ENCODE measurements around the gene PNPLA7.
"Not testable (repeated sequence)": the region's sequence is repeated elsewhere in the genome, so short reads cannot be mapped to it uniquely, and the experiment has no call there.

Gene PNPLA7

GRCh38 chr9:137452761-137453642 is 97.2 kb downstream of the PNPLA7 start:
- in situ Hi-C loops (cut with HindIII; ENCODE audit: low sequenced_read_pairs) = no loop called here

GRCh38 chr9:137452006-137452760 is 98.0 kb downstream of the PNPLA7 start:
- in situ Hi-C loops (cut with HindIII; ENCODE audit: low sequenced_read_pairs) = no loop called here

GRCh38 chr9:137451264-137452005 is 98.8 kb downstream of the PNPLA7 start:
- in situ Hi-C loops (cut with HindIII; ENCODE audit: low sequenced_read_pairs) = not testable (repeated sequence)

GRCh38 chr9:137450539-137451222 is 99.5 kb downstream of the PNPLA7 start:
- in situ Hi-C loops (cut with HindIII; ENCODE audit: low sequenced_read_pairs) = not testable (repeated sequence)

GRCh38 chr9:137449931-137450538 is 100.2 kb downstream of the PNPLA7 start:
- in situ Hi-C loops (cut with HindIII; ENCODE audit: low sequenced_read_pairs) = no loop called here

- in situ Hi-C loops (cut with HindIII; ENCODE audit: low sequenced_read_pairs) = no loop called here
These were observed 100.9 kb downstream of the PNPLA7 start for GRCh38 chr9:137449081-137449844.

- in situ Hi-C loops (cut with HindIII; ENCODE audit: low sequenced_read_pairs) = no loop called here
These were observed 101.6 kb downstream of the PNPLA7 start for GRCh38 chr9:137448602-137448962.

- in situ Hi-C loops (cut with HindIII; ENCODE audit: low sequenced_read_pairs) = no loop called here
These were observed 102.2 kb downstream of the PNPLA7 start for GRCh38 chr9:137447722-137448601.

GRCh38 chr9:137446851-137447471 is 103.2 kb downstream of the PNPLA7 start:
- in situ Hi-C loops (cut with HindIII; ENCODE audit: low sequenced_read_pairs) = no loop called here

GRCh38 chr9:137445930-137446431 is 104.2 kb downstream of the PNPLA7 start:
- in situ Hi-C loops (cut with HindIII; ENCODE audit: low sequenced_read_pairs) = no loop called here

GRCh38 chr9:137445275-137445807 is 104.9 kb downstream of the PNPLA7 start:
- in situ Hi-C loops (cut with HindIII; ENCODE audit: low sequenced_read_pairs) = no loop called here

GRCh38 chr9:137444106-137444790 is 106.0 kb downstream of the PNPLA7 start:
- in situ Hi-C loops (cut with HindIII; ENCODE audit: low sequenced_read_pairs) = no loop called here

- in situ Hi-C loops (cut with HindIII; ENCODE audit: low sequenced_read_pairs) = no loop called here
These were observed 108.3 kb downstream of the PNPLA7 start for GRCh38 chr9:137441935-137442321.

GRCh38 chr9:137441289-137441934 is 108.8 kb downstream of the PNPLA7 start, which contains the start of gene ENTPD8:
Gene ENTPD8, minus strand, starts transcription at chr9:137441357. Its CDS starts 3,072 bp downstream, at chr9:137438285.
- in situ Hi-C loops (cut with HindIII; ENCODE audit: low sequenced_read_pairs) = no loop called here

- in situ Hi-C loops (cut with HindIII; ENCODE audit: low sequenced_read_pairs) = no loop called here
These were observed 111.0 kb downstream of the PNPLA7 start for GRCh38 chr9:137439158-137439714.

- in situ Hi-C loops (cut with HindIII; ENCODE audit: low sequenced_read_pairs) = no loop called here
These were observed 111.5 kb downstream of the PNPLA7 start for GRCh38 chr9:137438591-137439157.
